ENCODE measurements around the gene IFNA10. TPM values are rescaled to one million over a fixed set of nuclear protein-coding genes. Genes with fewer than 3 reads are reported as not detected.
A peak's percentile ranks its signal among the peaks of the same experiment; 100 is the strongest.
"Not testable (repeated sequence)": the region's sequence is repeated elsewhere in the genome, so short reads cannot be mapped to it uniquely, and the experiment has no call there.

The IFNA10 gene
- total RNA-seq = not detected in 2 replicates

- not testable (repeated sequence) for DNase-seq
Observed at GRCh38 chr9:21207043-21207442, at the start of gene IFNA10. Gene IFNA10 (minus strand): TSS chr9:21207143. CDS start chr9:21207097, 46 bp downstream.

- DNase-seq = no peak
Observed at GRCh38 chr9:21255538-21256212, 48.7 kb upstream of the IFNA10 start.

- peak; percentile 72 for DNase-seq
Observed at GRCh38 chr9:21252721-21253547, 46.0 kb upstream of the IFNA10 start.

DNA sequence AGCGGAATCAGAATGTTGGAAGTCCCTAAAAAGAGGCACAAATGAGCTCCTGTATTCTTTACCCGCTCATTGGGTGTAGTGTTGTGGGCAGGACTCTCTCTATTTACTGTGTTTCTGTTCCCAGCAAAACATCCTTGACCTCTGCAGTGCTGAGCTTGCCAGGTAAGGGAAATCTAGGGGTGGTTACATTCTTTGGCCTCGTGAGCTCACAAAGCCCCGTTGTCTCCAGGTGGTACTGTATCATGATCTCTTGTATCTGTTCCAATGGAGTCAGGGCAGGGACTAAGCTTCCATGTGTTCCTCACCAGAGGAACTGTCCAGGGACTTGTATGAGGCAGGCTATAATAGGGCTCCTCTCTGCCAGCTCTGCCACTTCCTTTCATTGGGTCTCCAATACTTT is 44.7 kb upstream of the IFNA10 start:
- DNase-seq = no peak

DNA sequence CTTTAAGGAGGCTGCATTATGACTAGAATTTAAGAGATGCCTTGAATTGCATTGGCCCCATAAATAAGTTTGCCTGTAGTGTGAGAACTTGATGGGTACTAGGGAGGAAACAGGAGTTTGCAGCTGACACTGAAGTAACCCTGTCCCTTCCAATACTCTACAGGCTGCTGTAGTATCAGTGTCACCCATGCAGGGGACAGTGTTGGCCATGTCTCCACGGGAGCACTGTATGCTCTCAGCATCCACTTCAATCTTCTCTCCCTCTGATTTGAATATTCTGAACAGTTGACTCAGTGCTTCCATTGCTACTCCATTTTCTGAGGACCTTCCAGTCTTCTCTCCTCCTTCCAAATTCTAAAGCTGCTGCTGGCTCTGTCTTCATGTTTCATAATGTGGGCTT is 44.2 kb upstream of the IFNA10 start:
- no peak for DNase-seq

DNA sequence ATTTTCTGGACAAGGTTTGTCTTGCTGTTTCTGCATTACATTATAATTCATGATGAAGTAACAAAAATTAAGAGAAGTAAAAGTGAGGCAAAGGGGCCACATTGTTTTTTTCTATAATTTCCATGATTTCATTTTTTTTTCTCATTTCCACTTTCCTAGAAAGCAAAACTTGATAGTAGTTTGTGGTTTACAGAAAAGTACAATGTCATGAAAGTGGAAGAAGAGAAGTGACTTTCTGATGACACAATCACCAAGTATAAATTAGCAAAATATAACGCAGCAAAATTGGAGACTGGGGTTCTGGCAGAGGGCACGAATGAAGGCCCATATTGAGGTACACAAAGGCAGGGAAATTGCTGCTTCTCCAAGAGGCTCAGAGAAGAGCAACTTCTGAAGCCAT is 37.9 kb upstream of the IFNA10 start:
- no peak for DNase-seq

- DNase-seq = no peak
Observed at GRCh38 chr9:21239911-21240310, 33.0 kb upstream of the IFNA10 start, which contains the start of gene IFNA14. Gene IFNA14 (minus strand): TSS chr9:21240005. CDS start chr9:21239935, 70 bp downstream.

DNA sequence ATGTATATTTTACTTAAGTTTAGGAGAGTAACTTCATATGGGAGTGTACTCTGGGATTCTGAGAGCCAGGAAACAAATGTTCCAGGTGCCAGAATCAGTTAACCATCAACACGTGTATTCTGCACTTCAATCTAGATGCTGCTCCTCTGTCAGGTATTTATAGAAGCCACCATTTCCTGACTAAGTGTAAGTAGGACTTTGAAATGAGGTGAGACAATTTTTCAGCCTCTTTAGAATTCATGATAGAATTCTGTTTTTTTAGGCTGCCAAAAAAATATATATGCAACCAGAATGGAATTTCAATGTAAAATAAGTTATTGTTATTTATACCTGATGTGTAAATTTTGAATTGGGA is 29.4 kb upstream of the IFNA10 start:
- not testable (repeated sequence) for DNase-seq

DNA sequence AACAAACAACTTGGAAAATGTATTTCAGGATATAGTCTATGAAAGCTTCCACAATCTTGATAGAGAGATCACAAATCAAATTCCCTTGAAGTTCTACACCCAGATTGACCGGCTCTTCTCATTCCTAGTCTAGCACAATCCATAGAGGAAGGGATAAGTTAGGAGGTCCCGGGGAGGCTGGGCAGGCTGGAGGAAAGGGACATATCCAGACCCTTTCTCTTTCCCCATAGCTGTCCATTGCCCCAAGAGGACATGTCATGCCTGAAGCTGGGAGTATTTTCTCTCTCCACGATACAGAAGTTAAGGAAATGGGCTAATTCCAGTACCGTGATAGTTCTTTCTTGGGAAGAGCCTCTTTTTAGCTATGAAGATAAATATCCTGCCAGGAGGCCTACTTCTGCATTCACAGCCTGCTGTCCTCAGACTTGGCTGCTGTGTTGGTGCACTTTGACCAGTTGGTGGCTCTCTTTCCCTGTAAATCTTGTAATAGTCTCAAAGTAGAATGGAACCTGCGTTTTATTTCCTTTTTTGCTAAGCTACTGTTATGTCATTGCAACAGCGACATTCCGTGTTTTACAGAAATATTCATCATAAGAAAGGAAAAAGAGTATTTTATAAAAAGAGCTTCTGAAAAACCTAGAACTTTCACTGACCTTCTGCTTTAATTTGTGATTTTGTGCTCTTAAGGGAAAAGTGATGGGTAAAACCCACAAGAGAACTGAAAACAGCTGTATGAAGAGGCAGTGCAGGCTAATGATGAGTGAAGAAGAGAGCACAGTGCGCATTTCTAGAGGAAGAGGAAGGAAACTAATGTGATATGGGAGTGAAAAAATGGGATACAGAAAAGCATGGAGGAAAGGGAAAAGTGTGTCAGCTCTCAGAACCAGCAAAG is 28.8 kb upstream of the IFNA10 start:
- peak; percentile 71 for DNase-seq

- DNase-seq = no peak
Observed at GRCh38 chr9:21234153-21234687, 27.3 kb upstream of the IFNA10 start.

GRCh38 chr9:21233258-21233657 is 26.3 kb upstream of the IFNA10 start:
- DNase-seq = no peak

DNA sequence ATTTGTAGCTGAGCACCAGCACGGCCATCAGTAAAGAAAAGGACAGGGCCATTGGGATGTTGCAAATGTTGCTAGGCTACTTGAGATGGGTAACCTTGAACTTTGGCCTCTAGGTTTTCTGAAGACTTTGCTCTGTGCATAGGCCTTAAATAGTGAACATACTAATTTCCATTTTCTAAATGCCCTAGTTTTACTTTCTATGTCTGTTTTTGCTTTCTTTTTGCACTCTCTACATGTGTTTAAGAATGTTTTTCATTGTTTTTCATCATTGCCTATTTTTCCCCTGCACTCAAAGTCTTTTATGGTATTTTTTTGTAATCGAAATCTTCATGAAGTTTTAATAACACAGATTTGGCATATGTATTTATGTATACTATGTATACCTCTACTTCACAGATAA is 21.2 kb upstream of the IFNA10 start, which contains the start of gene IFNA17:
Gene IFNA17, minus strand, starts transcription at position 101 of the 400 bp plus-strand sequence. Its CDS starts 49 bp downstream, at position 52.
- no peak for DNase-seq

- not testable (repeated sequence) for DNase-seq
Observed at GRCh38 chr9:21217211-21217610, 10.3 kb upstream of the IFNA10 start, which contains the start of gene IFNA16. Gene IFNA16 (minus strand): TSS chr9:21217311. CDS start chr9:21217305, 6 bp downstream.

- DNase-seq = peak; percentile 19
Observed at GRCh38 chr9:21213411-21214326, 6.7 kb upstream of the IFNA10 start.

DNA sequence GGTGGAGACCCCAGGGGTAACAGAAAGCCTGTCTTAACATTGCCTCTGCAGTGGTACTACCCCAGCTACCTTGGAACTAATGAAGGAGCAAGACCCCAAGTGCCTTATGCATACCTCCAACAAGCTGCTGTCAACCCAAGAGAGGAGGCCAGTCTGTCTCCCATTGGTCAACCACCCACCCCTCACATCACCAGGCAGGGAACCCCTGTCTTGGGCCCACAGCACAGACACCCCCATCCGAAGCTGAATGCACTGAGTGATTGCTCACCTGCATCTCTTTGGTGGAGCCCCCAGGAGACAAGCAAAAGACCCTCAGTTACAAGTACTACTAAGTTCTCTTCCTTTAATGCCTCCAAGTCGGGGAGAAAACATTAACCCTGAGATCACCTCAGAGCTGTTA is 5.2 kb upstream of the IFNA10 start:
- not testable (repeated sequence) for DNase-seq

GRCh38 chr9:21210782-21211181 is 3.8 kb upstream of the IFNA10 start:
- DNase-seq = not testable (repeated sequence)

DNA sequence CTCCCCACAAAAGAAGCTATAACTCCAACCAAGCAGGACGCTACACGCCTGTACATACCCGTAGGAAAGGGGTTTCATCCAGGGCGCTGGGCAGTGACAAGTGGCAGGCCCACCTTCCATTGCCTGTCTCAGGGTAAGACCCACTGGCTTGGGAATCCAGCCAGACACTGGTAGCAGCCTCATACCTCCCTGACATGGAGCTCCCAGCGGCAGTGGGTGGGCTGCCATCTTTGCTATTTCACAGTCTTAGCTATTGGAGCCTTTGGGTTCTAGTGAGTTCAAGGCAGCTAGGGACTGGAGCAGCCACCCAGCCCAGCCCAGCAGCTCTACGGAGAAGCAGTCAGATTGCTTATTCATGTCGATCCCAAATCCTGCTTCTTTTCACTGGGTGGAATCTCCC is 3.4 kb upstream of the IFNA10 start:
- no peak for DNase-seq

DNA sequence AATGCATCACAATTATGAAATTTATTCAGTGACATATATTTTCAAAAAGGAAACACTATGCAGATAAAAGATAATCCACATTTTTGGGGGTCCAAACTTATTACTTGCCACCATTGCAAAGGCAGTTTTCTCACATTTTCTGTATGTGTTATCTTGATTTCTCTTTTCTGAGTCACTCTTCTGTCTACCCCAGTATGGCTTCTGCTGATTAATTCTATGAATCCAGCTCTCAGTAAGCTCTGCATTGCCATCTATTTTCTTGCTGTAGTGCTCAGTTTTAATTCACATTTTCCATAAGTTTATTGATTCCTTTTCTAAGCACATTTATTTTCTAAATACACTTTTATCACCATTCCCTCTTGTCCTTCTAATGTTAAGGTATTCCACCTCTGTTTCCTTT is 1.7 kb downstream of the IFNA10 start:
- DNase-seq = no peak

GRCh38 chr9:21202105-21202504 is 4.8 kb downstream of the IFNA10 start, which contains the start of gene IFNA7:
Gene IFNA7 (minus strand): TSS chr9:21202205. CDS start chr9:21202165, 40 bp downstream.
- DNase-seq = not testable (repeated sequence)

DNA sequence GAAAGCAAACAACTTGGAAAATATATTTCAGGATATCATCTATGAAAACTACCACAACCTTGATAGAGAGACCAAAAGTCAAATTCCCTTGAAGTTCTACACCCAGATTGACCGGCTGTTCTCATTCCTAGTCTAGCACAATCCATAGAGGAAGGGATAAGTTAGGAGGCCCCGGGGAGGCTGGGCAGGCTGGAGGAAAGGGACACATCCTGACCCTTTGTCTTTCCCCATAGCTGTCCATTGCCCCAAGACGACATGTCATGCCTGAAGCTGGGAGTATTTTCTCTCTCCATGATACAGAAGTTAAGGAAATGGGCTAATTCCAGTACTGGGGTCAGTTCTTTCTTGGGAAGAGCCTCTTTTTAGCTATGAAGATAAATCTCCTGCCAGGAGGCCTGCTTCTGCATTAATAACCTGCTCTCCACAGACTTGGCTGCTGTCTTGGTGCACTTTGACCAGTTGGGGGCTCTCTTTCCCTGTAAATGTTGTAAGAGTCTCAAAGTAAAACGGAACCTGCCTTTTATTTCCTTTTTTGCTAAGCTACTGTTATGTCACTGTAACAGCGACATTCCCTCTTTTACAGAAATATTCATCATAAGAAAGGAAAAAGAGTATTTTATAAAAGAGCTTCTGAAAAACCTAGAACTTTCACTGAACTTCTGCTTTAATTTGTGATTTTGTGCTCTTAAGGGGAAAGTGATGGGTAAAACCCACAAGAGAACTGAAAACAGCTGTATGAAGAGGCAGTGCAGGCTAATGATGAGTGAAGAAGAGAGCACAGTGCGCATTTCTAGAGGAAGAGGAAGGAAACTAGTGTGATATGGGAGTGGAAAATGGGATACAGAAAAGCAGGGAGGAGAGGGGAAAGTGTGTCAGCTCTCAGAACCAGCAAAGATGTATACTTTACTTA is 11.8 kb downstream of the IFNA10 start:
- peak; percentile 21 for DNase-seq
